ENCODE data around the gene ZNF230.

- TF ChIP-seq GATA3 (IDR thresholded peaks at IDR 0.05; ENCODE audit: low read depth, low read length) (no peak), GATA2 (IDR thresholded peaks at IDR 0.05; ENCODE audit: low read depth, low read length) (no peak)
Measured at GRCh38 chr19:43960411-43960810, 42.3 kb upstream of the ZNF230 start.

Data from SH-SY5Y (cell line).